Fibroblast of gingiva (primary cell): ENCODE results near the gene ELANE.
"Not testable (repeated sequence)": the region's sequence is repeated elsewhere in the genome, so short reads cannot be mapped to it uniquely, and the experiment has no call there.

ENCODE experiments used
- DNase-seq: peaks from one replicate; pipeline ENCODE4 v3.0.0-alpha.2; 2011; ENCODE audit warnings: low read depth

Gene ELANE

DNA sequence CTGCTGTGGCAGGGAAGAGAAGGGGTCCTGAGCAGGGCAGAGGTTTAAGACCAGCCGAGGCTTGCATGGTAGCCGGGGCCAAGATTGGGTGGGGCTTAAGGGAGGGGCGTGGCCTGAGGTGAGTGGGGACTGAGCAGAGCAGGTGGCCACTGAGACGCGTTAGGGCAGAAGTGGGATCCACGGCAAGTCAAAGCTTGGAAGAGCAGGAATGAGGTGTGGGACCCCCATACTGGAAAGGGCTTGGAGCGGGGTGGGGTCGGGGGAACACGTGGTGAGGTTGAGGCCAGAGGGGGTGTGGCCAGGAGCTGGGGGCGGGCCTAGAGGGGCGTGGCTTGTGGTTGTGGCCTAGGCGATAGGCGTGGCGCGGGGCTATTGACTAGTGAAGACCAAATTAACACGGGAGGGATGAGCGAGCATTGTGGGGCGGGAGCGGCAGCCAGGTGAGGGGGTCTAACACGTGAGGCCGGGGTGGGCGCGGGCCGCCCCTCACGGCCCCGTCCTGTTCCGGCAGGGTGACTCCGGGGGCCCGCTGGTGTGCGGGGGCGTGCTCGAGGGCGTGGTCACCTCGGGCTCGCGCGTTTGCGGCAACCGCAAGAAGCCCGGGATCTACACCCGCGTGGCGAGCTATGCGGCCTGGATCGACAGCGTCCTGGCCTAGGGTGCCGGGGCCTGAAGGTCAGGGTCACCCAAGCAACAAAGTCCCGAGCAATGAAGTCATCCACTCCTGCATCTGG lies 10.6 kb downstream of the ELANE start:
- no peak for DNase-seq

DNA sequence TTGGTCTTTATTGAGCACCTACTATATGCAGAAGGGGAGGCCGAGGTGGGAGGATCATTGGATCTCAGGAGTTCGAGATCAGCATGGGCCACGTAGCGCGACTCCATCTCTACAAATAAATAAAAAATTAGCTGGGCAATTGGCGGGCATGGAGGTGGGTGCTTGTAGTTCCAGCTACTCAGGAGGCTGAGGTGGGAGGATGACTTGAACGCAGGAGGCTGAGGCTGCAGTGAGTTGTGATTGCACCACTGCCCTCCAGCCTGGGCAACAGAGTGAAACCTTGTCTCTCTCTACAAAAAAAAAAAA lies 11.2 kb downstream of the ELANE start:
- DNase-seq: no peak

DNA sequence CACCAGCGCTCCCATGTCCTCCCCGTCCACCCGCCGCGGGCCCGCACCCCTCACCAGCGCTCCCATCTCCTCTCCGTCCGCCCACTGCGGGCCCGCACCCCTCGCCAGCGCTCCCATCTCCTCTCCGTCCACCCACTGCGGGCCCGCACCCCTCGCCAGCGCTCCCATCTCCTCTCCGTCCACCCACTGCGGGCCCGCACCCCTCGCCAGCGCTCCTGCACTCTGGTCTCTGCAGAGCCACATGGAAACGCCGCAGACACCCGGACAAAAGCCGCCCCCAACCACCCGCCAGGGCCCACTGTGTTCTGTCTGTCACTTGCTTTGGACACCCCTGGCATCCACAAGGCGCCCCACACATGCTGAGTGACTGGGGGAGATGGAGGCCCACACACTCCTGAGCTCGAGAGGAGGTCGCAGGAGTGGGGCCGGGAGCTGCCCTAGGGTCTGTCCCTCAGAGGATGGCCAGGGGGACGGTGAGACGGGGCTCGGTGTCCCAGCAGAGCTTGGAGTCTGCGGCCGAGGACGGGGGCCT lies 14.7 kb downstream of the ELANE start:
- DNase-seq: peak; percentile 32

DNA sequence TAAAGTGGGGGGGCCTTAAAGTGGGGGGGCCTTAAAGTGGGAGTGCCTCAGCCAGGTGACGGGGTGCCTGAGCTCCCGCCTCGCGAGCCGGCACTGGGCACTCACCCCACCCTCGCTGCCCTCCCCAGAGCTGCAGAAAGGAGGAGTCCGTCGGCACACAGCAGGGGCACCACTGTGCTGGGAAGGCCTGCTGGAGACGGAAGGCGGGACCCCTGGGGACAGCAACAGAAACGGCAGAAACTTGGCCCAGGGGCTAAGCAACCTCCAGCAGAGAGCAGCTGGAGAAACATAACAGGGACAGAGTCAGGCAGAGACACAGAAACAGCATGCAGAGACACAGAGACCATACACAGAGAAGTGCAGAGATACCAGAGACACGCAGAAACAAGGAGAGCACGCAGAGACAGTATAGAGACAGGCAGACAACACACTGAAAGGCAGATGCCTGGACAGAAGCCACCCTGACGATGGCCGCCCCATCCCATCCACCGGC lies 15.2 kb downstream of the ELANE start:
- peak; percentile 55 for DNase-seq

DNA sequence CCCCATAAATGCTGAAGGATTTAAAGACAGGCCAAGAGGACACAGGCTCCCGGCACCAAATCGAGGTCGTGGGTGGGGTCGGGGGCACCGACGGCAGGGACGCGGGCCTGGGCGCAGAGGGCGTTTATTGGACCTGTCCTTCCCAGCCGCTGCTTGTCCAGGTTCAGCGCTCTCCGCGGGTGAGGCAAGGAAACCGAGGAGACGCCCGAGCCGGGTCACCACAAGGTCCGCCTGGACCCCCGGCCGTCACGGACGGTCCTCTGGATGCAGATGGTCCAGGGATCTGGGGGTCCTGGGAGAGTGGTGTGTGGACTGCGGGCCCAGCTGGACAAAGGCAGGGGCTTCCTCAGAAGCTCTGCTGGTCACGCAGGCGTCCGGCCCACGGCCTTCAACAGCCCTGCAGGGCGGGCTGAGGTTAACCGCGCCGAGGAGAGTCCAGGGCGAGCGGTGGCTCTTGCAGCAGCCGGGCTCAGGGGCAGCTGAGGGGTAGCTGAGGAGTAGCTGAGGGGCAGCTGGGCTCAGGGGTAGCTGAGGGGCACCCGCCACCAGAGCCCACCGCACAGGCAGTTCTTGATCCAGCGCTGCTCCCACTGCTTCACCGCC lies 15.9 kb downstream of the ELANE start:
- peak; percentile 32 for DNase-seq

DNA sequence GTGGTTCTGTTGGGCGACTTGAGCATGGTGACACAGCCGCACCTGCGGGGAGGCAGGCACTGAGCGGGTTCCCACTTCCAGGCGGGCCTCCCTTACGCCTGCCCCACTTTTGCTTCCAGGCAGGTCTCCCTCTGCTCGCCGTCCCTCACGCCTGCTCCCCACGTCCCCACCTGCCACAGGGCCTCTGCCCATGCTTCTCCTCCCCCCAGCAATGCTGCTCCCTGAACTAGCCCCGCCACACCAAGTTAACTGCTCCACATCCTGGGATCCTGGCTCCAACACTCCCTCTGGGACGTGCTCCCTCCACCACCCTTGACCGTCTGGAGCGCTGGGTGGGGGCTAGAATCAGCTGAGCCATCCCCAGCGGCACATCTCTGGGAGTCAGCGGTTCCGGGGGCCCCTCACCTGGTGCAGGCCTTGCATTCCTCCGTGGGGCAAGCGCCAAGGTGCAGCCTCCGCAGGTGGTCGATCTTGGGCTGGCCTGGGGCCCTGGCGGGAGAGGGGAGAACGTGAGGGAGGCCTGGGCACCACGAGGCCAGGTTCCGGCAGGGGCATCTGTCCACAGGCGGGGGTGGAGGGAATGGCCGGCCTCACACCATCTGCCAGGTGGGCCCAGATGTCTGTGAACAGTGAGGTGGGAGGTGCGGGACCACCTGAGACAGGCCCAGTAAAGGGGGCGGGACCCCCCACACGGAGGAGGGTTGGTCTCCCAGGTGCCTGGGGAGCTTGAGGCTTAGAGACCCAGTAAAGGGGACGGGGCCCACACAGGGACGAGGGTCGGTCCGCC lies 16.5 kb downstream of the ELANE start:
- peak; percentile 39 for DNase-seq

DNA sequence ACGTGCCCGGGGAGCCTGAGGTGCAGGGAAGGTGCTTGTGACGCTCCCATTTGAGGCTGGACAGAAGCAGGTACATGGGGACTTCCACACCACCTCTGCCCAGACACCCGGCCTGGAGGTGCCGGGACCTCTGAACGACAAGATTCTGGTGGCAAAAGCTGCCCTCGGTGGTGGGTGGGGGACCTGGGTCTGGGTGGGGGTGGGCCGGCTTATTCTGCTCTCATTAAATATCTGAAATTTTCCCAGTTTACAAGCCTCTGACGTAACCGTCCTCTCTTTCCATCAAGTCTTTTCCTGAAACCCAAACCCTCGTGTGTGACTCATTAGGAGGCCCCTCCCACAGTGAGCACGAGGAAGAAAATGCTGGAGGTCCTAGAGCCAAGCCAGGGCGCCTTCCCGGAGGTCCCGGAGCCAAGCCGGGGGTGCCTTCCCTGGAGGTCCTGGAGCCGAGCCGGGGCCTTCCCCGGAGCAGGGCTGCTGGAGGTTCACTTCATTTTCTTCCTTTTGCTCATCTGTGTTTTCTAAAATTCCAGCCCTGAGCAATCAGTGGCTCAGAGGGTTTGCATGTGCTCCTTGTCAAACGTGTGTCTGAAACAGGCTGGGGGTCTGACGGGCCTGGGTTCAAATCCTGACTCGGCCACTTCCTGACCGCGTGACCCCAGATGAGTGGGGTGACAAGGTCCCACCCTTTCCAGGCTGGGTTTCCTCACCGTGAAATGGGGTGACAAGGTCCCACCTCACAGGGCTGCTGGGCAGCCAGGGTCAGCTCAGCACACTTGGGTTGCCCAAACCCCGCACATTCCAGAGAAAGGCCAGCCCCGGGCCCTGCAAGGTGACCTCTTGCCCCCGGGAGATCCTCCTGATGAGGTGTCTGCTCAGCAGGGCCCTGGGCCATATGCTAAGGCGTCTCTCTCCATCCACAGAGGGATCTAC lies 17.4 kb downstream of the ELANE start:
- peak; percentile 96 for DNase-seq

DNA sequence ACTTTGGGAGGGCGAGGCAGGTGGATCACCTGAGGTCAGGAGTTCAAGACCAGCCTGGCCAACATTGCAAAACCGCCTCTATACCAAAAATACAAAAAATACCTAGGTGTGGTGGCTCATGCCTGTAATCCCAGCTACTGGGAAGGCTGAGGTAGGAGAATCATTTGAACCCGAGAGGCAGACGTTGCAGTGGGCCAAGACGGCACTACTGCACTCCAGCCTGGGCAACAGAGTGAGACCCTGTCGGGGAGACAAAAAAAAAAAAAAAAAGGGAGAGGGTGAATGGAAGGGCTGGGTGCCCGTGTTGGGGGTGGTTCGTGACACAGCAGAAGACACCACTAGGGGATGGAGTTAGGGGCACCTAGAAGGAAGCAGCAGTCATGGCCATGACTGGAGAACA lies 18.2 kb downstream of the ELANE start:
- DNase-seq: no peak

DNA sequence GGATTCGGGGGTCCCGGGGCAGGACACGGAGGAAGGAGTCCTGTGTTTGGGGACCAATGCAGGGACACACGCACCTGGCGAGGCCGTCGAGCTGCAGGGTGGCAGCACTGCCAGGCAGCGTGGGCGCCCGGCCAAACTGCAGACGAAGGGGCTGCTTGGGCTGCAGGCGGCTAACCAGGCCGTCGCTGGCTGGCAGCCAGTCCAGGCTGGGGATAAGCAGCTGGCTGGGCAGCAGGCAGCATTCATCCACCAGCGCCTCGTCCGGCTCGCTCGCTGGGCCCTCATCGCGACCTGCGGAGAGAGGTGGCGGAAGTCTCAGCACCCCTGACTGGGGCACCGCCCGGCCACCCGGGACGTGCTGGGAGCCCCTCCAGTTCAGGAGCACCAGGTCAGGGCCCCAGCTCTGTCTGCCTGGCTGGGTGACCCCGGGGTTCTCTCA lies 18.9 kb downstream of the ELANE start:
- DNase-seq: no peak

DNA sequence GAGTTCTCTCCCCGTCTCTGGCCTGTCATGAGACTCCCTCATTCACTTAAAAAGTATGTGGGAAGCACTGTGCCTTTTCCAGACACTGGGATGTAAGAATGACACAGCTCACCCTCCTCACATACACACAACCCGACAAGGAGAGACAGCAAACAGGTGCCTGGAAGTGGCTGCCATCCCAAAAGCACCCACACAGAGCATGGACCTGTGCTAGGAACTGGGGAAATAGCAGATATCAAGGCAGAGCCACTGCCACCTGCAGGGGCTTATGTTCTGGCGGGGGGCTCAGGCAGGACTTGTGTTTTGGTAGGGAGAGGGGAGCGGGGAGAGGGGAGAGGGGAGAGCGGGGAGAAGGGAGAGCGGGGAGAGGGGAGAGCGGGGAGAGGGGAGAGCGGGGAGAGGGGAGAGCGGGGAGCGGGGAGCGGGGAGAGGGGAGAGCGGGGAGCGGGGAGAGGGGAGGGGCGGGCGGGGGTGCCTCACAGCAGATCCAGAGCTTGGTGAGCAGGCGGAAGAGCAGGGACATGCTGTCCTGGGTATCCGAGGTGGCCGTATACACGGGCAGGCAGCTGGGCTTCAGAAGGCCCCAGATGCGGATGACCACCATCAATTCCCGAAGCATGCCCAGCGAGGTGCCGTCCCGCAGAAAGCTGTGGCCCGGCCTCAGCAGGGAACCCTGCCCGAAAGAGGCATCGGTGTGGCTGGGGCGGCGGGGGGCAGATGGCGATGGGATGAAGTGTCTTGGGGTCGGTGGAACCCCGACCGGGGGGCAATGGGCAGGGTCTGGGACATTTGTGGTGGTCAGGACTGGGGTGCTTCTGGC lies 19.6 kb downstream of the ELANE start:
- no peak for DNase-seq

DNA sequence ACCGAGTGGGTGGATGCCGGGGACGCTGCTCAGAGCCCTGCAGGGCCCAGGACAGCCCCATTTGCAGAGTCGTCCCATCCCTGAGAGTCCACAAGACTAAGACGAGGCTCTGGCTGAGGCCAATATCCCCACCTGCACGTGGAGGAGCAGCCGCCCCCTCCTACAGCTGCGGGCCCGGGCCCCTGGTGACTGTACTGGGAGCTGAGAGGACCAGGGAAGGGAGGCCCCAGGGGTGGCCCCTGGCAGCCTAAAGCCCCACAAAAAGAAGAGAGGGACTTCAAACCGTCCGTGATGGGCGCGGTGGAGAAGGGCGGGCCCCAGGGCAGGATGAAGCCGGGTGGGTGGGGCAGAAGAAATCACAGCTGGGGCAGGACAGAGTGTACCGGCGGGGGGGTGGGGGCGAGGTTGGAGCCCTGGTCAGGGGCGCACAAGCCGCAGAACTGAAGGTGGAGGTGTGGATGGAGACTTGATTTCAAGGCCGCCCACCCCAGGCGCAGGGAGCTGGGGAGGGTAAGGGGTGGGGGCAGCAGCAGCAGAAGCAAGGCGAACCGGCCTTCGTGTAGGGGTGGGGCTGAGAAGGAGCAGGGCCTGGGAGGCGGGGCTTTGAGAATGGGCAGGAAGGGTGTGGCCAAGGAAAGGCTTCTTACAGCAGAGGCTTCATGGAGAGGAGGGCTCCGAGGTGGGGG lies 20.3 kb downstream of the ELANE start:
- DNase-seq: peak; percentile 72

DNA sequence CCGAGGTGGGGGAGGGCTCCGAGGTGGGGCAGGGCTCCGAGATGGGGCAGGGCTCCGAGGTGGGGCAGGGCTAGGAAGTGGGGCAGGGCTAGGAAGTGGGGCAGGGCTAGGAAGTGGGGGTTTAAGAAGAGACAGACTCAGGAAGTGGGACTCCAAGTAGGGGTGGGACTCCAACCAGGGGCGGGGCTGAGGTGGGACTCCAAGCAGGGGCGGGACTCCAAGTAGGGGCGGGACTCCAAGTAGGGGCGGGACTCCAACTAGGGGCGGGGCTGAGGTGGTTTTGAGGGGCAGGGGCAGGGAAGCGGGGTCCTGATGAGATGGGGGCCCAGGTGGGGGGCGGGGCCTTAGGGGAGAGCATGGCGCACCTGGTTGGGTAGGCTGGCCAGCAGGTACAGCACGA lies 21.0 kb downstream of the ELANE start:
- DNase-seq: no peak

DNA sequence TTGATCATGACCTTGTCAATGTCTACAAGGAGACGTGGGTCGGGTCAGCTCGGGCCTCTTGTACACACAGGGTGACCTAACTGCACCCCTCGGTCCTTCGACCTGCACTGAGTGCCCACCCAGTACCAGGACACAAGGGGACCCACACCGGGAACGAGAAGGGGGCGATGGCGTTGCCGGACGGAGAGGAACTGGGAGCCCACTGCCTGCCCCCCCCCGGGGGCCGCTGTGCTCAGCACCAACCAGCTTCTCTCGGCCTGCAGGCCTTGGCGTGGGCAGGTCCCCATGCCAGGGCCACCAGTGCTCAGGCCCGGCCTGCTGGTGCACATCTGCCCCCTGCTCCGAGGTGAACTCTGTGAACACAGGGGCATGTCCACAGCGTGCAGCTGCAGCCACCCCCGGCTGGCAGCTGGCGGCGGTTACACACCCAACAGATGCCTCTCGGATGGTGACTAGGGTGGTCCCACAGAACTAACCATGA lies 21.5 kb downstream of the ELANE start:
- no peak for DNase-seq

DNA sequence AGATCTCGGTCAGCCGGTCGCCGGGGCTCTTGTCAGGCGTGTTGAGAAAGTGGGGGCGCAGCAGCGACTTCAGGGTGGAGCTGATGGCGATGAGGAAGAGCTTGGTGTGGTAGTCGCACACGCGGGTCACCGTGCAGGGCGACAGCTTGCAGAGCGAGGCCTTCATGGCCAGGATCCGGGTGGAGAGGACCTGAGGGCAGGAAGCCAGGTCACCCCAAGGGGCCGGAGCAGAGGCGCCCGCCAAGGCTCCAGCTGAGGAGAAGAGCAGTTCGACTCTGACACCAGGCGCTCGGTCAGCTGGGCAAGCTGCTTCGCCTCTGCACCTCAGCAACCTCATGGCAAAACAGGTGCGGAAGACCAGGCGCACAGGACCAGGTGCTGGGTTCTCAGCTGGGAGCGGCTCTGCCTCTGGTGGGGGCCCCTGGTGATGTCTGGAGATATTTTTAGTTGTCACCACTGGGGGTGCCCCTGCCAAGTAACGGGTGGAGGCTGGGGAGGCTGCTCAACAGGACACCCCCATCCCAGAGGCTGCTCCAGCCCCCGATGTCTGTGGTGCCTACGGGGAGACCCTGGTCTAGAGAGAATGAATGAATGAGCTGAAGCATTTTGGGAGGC lies 23.3 kb downstream of the ELANE start:
- no peak for DNase-seq

DNA sequence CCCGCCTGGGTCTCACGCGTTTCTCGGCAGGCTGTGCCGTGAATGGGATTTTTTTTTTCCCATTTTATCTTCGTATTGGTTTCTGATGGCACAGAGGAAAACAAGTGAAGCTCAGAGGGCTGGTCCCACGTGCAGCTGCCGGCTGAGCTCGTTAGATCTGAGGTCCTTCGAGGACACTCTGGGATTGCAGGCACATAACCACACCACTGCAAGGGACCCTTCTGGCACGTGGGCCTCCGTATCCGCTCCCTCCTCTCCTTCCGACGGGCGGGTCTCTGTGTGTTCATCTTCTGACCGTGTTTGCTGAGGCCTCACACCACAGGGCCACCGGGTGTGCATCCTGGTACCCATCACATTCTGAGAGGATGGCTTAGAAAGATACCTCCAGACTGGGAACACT lies 24.0 kb downstream of the ELANE start:
- DNase-seq: no peak

DNA sequence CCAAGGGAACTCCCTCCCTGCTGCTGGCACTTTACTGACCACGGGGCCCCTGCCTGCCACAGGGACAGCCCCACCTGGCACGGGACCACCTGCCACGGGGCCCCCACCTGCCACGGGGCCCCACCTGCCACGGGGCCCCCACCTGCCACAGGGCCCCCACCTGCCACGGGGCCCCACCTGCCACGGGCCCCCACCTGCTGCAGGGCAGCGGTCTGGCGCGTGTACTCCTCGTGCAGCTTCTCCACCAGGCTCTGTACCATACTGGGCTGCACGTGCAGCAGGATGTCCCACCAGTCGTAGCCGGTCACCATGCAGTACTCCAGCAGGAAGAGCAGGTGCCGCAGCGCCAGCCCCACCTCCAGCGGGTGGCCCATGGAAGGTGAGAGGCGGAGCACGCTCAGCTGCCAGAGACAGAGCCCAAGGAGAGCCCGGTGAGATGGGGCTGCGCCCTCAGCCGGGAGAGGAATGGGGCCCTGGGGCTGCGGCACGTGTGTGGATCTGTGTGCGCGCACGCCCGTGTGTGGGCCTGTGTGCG lies 24.7 kb downstream of the ELANE start:
- DNase-seq: no peak

DNA sequence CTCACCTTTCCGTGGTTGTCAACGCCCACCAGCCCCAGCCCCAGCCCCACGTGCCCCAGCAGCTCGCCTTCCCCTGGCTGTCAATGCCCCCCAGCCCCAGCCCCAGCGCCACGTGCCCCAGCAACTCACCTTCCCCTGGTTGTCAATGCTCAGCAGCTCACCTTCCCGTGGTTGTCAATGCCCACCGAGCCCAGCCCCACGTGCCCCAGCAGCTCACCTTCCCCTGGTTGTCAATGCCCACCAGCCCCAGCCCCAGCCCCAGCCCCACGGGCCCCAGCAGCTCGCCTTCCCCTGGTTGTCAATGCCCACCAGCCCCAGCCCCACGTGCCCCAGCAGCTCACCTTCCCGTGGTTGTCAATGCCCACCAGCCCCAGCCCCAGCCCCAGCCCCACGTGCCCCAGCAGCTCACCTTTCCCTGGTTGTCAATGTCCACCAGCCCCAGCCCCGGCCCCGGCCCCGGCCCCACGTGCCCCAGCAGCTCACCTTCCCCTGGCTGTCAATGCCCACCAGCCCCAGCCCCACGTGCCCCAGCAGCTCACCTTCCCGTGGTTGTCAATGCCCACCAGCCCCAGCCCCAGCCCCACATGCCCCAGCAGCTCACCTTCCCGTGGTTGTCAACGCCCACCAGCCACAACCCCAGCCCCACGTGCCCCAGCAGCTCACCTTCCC lies 26.0 kb downstream of the ELANE start:
- DNase-seq: not testable (repeated sequence)

DNA sequence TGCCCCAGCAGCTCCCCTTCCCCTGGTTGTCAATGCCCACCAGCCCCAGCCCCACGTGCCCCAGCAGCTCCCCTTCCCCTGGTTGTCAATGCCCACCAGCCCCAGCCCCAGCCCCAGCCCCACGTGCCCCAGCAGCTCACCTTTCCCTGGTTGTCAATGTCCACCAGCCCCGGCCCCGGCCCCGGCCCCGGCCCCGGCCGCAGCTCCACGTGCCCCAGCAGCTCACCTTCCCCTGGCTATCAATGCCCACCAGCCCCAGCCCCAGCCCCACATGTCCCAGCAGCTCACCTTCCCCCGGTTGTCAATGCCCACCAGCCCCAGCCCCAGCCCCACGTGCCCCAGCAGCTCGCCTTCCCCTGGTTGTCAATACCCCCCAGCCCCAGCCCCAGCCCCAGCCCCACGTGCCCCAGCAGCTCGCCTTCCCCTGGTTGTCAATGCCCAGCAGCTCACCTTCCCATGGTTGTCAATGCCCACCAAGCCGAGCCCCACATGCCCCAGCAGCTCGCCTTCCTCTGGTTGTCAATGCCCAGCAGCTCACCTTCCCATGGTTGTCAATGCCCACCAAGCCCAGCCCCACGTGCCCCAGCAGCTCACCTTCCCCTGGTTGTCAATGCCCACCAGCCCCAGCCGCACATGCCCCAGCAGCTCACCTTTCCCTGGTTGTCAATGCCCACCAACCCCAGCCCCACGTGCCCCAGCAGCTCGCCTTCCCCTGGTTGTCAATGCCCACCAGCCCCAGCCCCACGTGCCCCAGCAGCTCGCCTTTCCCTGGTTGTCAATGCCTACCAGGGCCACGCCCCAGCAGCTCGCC lies 26.9 kb downstream of the ELANE start:
- DNase-seq: not testable (repeated sequence)
